Activated CD8-positive, alpha-beta memory T cell treated with anti-CD3 and anti-CD28 coated beads, Interleukin-2, amount 50 U/mL, for 1 hour (primary cell): Measurements from ENCODE around the gene MOB3A.

Experiments
- DNase-seq: peaks from one replicate; pipeline ENCODE4 v3.0.0-alpha.2; 2020; ENCODE audit errors: extremely low read depth

The MOB3A gene

GRCh38 chr19:2059422-2060201, 36.5 kb downstream of the MOB3A start:
- no peak for DNase-seq

- no peak for DNase-seq
Observed at GRCh38 chr19:2058570-2059421, 37.3 kb downstream of the MOB3A start.

- no peak for DNase-seq
Observed at GRCh38 chr19:2057484-2058469, 38.3 kb downstream of the MOB3A start.

GRCh38 chr19:2056837-2057192, 39.3 kb downstream of the MOB3A start:
- DNase-seq: no peak

- no peak for DNase-seq
Observed at GRCh38 chr19:2055931-2056836, 39.9 kb downstream of the MOB3A start.

GRCh38 chr19:2054763-2055162, 41.4 kb downstream of the MOB3A start:
- DNase-seq: no peak

GRCh38 chr19:2053601-2054389, 42.3 kb downstream of the MOB3A start:
- DNase-seq: no peak

- DNase-seq: no peak
Observed at GRCh38 chr19:2051773-2052704, 44.1 kb downstream of the MOB3A start.

GRCh38 chr19:2050991-2051772, 44.9 kb downstream of the MOB3A start, which contains the start of gene MKNK2:
Gene MKNK2, minus strand, starts transcription at chr19:2051244. Its CDS starts 393 bp downstream, at chr19:2050851.
- peak; percentile 86 for DNase-seq

GRCh38 chr19:2050349-2050990, 45.7 kb downstream of the MOB3A start:
- DNase-seq: no peak

GRCh38 chr19:2049741-2050348, 46.3 kb downstream of the MOB3A start:
- no peak for DNase-seq

GRCh38 chr19:2048959-2049740, 47.0 kb downstream of the MOB3A start:
- DNase-seq: no peak

- DNase-seq: no peak
Observed at GRCh38 chr19:2048104-2048958, 47.8 kb downstream of the MOB3A start.

GRCh38 chr19:2047449-2048103, 48.5 kb downstream of the MOB3A start:
- no peak for DNase-seq

GRCh38 chr19:2047076-2047448, 49.1 kb downstream of the MOB3A start:
- no peak for DNase-seq
